ENCODE results near the gene FHOD1.

FHOD1 gene

DNA sequence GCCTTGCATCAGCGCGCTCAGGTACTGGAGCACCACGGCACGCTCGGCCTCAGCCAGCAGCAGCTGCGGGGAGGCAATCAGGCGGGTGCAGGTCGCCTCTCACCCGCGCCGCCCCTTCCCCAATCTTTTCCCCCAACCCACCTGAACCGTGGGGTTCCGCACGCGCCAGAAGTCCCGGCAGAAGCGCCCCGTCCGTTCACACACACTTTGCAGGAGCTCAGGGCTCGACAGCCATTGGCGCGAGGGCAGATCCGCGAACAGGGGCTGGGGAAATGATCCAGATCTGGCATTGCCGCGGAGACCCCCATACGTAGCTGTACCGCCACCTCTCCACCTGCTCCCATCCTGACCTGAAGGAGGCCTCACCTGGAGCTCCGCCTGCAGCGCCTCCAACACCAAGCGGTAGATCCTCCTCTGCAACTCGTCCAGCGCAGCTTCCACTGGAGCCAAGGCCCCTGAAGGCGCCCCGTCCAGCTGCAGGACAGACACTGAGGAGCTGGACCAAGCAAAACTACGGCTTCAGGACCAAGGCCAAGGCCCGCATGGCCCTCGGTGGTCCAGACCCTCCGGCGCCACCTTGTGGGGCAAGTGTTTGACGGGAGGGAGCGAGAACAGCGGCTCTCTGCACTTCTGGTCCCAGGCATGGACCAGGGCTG is 62.2 kb downstream of the FHOD1 start:
- no peak overlapping the region for H3K27ac ChIP-seq (ENCODE audit: poor library complexity, severe bottlenecking)
- no peaks in the 10 kb centered on the region for H3K27me3 ChIP-seq (ENCODE audit: insufficient read depth, poor library complexity, severe bottlenecking)
- TF ChIP-seq, protein P1, sequence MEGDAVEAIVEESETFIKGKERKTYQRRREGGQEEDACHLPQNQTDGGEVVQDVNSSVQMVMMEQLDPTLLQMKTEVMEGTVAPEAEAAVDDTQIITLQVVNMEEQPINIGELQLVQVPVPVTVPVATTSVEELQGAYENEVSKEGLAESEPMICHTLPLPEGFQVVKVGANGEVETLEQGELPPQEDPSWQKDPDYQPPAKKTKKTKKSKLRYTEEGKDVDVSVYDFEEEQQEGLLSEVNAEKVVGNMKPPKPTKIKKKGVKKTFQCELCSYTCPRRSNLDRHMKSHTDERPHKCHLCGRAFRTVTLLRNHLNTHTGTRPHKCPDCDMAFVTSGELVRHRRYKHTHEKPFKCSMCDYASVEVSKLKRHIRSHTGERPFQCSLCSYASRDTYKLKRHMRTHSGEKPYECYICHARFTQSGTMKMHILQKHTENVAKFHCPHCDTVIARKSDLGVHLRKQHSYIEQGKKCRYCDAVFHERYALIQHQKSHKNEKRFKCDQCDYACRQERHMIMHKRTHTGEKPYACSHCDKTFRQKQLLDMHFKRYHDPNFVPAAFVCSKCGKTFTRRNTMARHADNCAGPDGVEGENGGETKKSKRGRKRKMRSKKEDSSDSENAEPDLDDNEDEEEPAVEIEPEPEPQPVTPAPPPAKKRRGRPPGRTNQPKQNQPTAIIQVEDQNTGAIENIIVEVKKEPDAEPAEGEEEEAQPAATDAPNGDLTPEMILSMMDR (IDR thresholded peaks at IDR 0.05; ENCODE audit: poor library complexity, severe bottlenecking) = peak; percentile 89
- H3K9me3 ChIP-seq (ENCODE audit: severe bottlenecking) = no peaks in the 10 kb centered on the region
- no peak overlapping the region for H3K4me3 ChIP-seq (ENCODE audit: severe bottlenecking)
- DNase-seq (ENCODE audit: low spot score) (peak; percentile 91), ATAC-seq (ENCODE audit: low read depth) (peak; percentile 51)
- no peaks in the 10 kb centered on the region for H3K36me3 ChIP-seq (ENCODE audit: low read depth)
- H3K4me1 ChIP-seq (ENCODE audit: insufficient read depth, poor library complexity, severe bottlenecking) = peaks cover 5% of the 10 kb centered on the region

DNA sequence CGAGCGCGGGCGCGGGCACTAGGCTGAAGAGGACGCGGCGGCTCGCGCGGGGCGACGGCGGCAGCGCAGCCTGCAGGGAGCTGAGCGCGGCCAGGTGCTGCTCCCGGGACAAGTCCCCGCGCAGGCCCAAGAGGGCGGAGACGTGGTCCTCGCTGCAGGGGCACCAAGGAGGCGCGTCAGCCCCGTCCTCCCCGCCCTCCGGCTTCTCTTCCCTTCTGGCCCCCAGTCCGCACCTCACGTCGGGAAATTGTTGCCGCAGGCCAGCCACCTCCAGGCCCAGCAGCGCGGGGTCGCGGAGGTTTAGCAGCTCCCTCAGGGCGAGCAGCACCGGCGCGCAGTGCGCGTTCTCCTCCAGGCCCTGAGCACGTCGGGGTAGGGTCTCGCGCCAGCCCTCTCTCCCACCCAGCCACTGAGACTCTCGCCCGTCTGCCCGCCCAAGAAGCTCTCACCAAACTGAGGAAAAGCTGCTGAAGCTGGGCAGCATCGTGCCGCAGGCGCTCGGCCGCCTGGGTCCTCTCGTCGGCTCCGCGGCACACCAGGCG is 62.8 kb downstream of the FHOD1 start:
- peak overlapping the region; percentile 66 for H3K27ac ChIP-seq (ENCODE audit: poor library complexity, severe bottlenecking)
- H3K9me3 ChIP-seq (ENCODE audit: severe bottlenecking) = no peaks in the 10 kb centered on the region
- peak overlapping the region; percentile 89 for H3K4me3 ChIP-seq (ENCODE audit: severe bottlenecking)
- H3K36me3 ChIP-seq (ENCODE audit: low read depth) = no peaks in the 10 kb centered on the region
- DNase-seq (ENCODE audit: low spot score) (no peak), ATAC-seq (ENCODE audit: low read depth) (peak; percentile 14)
- peaks cover 5% of the 10 kb centered on the region for H3K4me1 ChIP-seq (ENCODE audit: insufficient read depth, poor library complexity, severe bottlenecking)
- H3K27me3 ChIP-seq (ENCODE audit: insufficient read depth, poor library complexity, severe bottlenecking) = no peaks in the 10 kb centered on the region
- TF ChIP-seq, protein P1 (IDR thresholded peaks at IDR 0.05; ENCODE audit: poor library complexity, severe bottlenecking) = no peak

DNA sequence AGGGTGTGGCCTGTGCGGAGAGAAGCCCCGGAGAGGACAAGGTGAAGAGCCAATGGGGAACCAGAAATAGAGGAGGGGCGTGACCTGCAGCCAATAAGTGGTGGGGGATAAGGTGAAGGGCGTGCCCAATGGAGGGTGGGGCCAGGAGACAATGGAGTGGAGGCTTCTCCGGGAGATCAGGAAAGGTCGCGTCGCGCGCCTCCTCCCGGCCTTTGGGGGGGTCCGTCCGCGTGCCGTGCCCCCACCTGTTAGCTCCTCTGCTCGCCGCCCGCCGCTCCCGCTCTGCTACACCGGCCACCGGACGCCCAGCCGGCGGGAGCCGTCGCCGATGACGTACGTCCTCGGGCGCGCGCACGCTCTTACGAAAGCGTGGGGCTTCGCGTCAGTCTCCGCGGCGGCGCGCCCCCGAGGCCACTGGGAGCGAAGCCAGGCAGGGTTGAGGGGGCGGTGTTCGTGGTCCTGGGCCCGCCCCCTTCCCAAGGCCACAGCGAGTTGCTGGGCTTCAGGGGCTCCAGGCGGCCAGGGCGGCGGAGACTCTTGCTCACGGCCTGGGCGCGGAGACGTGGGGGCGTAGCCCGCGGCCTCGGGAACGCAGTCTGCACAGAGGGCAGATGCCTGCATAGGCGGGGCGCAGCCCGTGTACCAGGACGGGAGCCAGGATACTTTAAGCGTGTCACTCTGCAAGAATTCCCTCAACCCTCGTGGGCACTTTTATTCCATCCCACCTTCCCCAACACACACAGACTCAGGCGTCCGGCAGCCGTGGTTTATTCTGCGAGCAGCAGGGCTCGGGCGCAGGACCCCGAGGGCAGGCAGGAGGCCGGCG is 63.4 kb downstream of the FHOD1 start, which contains the start of gene MATCAP1:
Gene MATCAP1 (minus strand): TSS at position 337 of the 826 bp plus-strand sequence. CDS start 3,353 bp downstream, outside the sequence.
- H3K27ac ChIP-seq (ENCODE audit: poor library complexity, severe bottlenecking) = peak within 1 kb of the TSS; percentile 66
- no peaks in the 10 kb centered on the region for H3K27me3 ChIP-seq (ENCODE audit: insufficient read depth, poor library complexity, severe bottlenecking)
- no peaks in the 10 kb centered on the region for H3K36me3 ChIP-seq (ENCODE audit: low read depth)
- H3K4me3 ChIP-seq (ENCODE audit: severe bottlenecking) = peak within 1 kb of the TSS; percentile 89
- peaks cover 5% of the 10 kb centered on the region for H3K4me1 ChIP-seq (ENCODE audit: insufficient read depth, poor library complexity, severe bottlenecking)
- no peaks in the 10 kb centered on the region for H3K9me3 ChIP-seq (ENCODE audit: severe bottlenecking)
- peak; percentile 98 for DNase-seq (ENCODE audit: low spot score)
- TF ChIP-seq, protein P1 (IDR thresholded peaks at IDR 0.05; ENCODE audit: poor library complexity, severe bottlenecking) = no peak
- ATAC-seq (ENCODE audit: low read depth) = peak; percentile 79

DNA sequence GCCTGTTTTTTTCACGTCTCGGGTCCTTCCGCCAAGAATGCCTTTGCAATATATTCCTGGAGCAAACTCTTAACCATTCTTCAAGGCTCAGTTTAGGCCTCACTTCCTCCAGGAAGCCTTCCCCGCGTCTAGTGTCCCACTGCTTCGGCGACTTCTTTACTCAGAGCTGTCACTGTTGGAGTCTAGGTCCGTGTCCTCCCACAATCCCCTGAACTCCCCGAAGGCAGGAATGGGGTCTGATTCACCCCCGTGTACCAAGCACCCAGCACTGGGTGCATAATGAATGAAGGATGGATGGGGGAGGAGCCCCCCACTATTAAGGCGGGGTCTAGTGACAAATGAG is 64.0 kb downstream of the FHOD1 start:
- H3K36me3 ChIP-seq (ENCODE audit: low read depth) = no peaks in the 10 kb centered on the region
- TF ChIP-seq, protein P1 (IDR thresholded peaks at IDR 0.05; ENCODE audit: poor library complexity, severe bottlenecking) = no peak
- peaks cover 5% of the 10 kb centered on the region for H3K4me1 ChIP-seq (ENCODE audit: insufficient read depth, poor library complexity, severe bottlenecking)
- no peaks in the 10 kb centered on the region for H3K27me3 ChIP-seq (ENCODE audit: insufficient read depth, poor library complexity, severe bottlenecking)
- ATAC-seq (ENCODE audit: low read depth) (no peak), DNase-seq (ENCODE audit: low spot score) (no peak)
- H3K4me3 ChIP-seq (ENCODE audit: severe bottlenecking) = peak overlapping the region; percentile 89
- no peaks in the 10 kb centered on the region for H3K9me3 ChIP-seq (ENCODE audit: severe bottlenecking)
- H3K27ac ChIP-seq (ENCODE audit: poor library complexity, severe bottlenecking) = peak overlapping the region; percentile 66
